A549 (cell line): Measurements from ENCODE around the gene CSPG4. TPM values are rescaled to one million over a fixed set of nuclear protein-coding genes. Genes with fewer than 3 reads are reported as not detected.
"Not testable (repeated sequence)": the region's sequence is repeated elsewhere in the genome, so short reads cannot be mapped to it uniquely, and the experiment has no call there.

Source experiments
- ATAC-seq, 2 experiments: fragments of 200-7000 bp in 1 of 2; fragments of >200 bp in 1 of 2; cut with Nextera tagmentation in 1 of 2; cut with Tn5 transposase in 1 of 2; 3 replicates each; pipeline versions ENCODE4 v1.8.0 to v1.9.1; 2018 to 2020; ENCODE audit warnings: mild to moderate bottlenecking in 1 of 2, moderate library complexity in 1 of 2
- CTCF ChIA-PET: fragments of 300-600 bp; sonication (Branson Sonifier 250); formaldehyde crosslinking; extraction: SDS; loops from one replicate; lab custom pipeline; 2021; ENCODE audit warnings: antibody characterized with exemption, inconsistent platforms; lab: Yijun Ruan, JAX
- POLR2A ChIA-PET: fragments of 350-600 bp; formaldehyde crosslinking; extraction: SDS; loops from one replicate; lab custom pipeline; 2021; ENCODE audit warnings: antibody characterized with exemption, inconsistent platforms; lab: Yijun Ruan, JAX
- DNase-seq, 2 experiments: peaks; one replicate each; pipeline versions ENCODE4 v3.0.0 to v3.0.0-alpha.2; 2011 to 2016; ENCODE audit warnings: low read depth in 1 of 2, low spot score in 1 of 2
- FAIRE-seq: peaks from 2 replicates; lab custom pipeline; 2011; peaks lifted over from hg19 to GRCh38; lab: Jason Lieb, UNC
- H3K27ac ChIP-seq, 2 experiments: fragments of >200 bp; sonication (Bioruptor Twin); formaldehyde crosslinking; 3 replicates each; pipeline ENCODE4 v1.5.1; 2016 to 2017
- H3K4me1 ChIP-seq: fragments of >200 bp; sonication (Bioruptor Twin); formaldehyde crosslinking; 3 replicates; pipeline ENCODE4 v1.6.1; 2016
- H3K4me2 ChIP-seq: fragments of >200 bp; sonication (Bioruptor Twin); formaldehyde crosslinking; 3 replicates; pipeline ENCODE4 v1.6.1; 2016
- H3K4me3 ChIP-seq: fragments of >200 bp; sonication (Bioruptor Twin); formaldehyde crosslinking; 3 replicates; pipeline ENCODE4 v1.5.1; 2016
- H3K9me3 ChIP-seq: fragments of >200 bp; sonication (Bioruptor Twin); formaldehyde crosslinking; 3 replicates; pipeline ENCODE4 v1.6.1; 2016
- CHD4 ChIP-seq: fragments of 200-600 bp; sonication (generic); IDR thresholded peaks from 2 replicates; pipeline ENCODE4 v1.6.1; 2016; ENCODE audit warnings: antibody characterized with exemption, mild to moderate bottlenecking, borderline replicate concordance
- EHF ChIP-seq: fragments of 250-450 bp; sonication (Bioruptor Pico); IDR thresholded peaks from 2 replicates; pipeline ENCODE4 v1.5.0; 2020; ENCODE audit warnings: mild to moderate bottlenecking
- ELK1 ChIP-seq: fragments of 150-350 bp; IDR thresholded peaks from 2 replicates; pipeline ENCODE4 v1.6.1; 2014; ENCODE audit warnings: low read depth, mild to moderate bottlenecking, low read length
- ESRRA ChIP-seq: fragments of 150-350 bp; IDR thresholded peaks from 2 replicates; pipeline ENCODE4 v1.6.1; 2014; ENCODE audit warnings: mild to moderate bottlenecking, low read length, borderline replicate concordance
- FOSL2 ChIP-seq, 2 experiments: fragments of 450-650 bp in 1 of 2; fragments of >200 bp in 1 of 2; sonication (Bioruptor Twin) in 1 of 2; formaldehyde crosslinking; IDR thresholded peaks; 2 replicates each; pipeline versions ENCODE4 v1.5.0 to v1.6.1; 2016 to 2020; ENCODE audit warnings: mild to moderate bottlenecking in 1 of 2, moderate library complexity in 1 of 2
- FOXS1 ChIP-seq: fragments of 250-450 bp; sonication (Bioruptor Pico); IDR thresholded peaks from 2 replicates; pipeline ENCODE4 v1.5.0; 2020; ENCODE audit warnings: mild to moderate bottlenecking, moderate library complexity
- HES2 ChIP-seq: fragments of >200 bp; sonication (Bioruptor Twin); formaldehyde crosslinking; IDR thresholded peaks from 2 replicates; pipeline ENCODE4 v1.6.1; 2016
- HOXB5 ChIP-seq: fragments of 250-450 bp; sonication (Bioruptor Pico); IDR thresholded peaks from 2 replicates; pipeline ENCODE4 v1.5.0; 2020; ENCODE audit warnings: mild to moderate bottlenecking, moderate library complexity
- JUNB ChIP-seq: fragments of >200 bp; sonication (Bioruptor Twin); formaldehyde crosslinking; IDR thresholded peaks from 2 replicates; pipeline ENCODE4 v1.6.1; 2016
- POLR2AphosphoS2 ChIP-seq: conservative IDR thresholded peaks from 2 replicates; pipeline ENCODE4 v1.6.1; 2012; ENCODE audit warnings: low read length, improper control_type of control experiment, inconsistent platforms
- RCOR1 ChIP-seq: fragments of 150-350 bp; IDR thresholded peaks from 2 replicates; pipeline ENCODE4 v1.6.1; 2014; ENCODE audit warnings: antibody characterized with exemption, low read length, low read depth
- RFX5 ChIP-seq: fragments of 450-650 bp; IDR thresholded peaks from 2 replicates; pipeline ENCODE4 v1.7.1; 2014; ENCODE audit warnings: antibody characterized with exemption, mild to moderate bottlenecking, moderate library complexity
- WGBS: methylation state at CpG from one replicate; pipeline ENCODE4 v1.1.6; 2017; ENCODE audit errors: missing lambda C conversion rate; 5-methylcytosine and 5-hydroxymethylcytosine counted together
- polyA minus RNA-seq: library from RNA; depleted of rRNA, polyadenylated mRNA; stranded (reverse); fragments of >200 nt; gene quantifications from 2 replicates; pipeline ENCODE4 v1.2.3, GENCODE V29; 2011; rRNA and poly(A)+ RNA removed
- polyA plus RNA-seq, 4 experiments: library from polyadenylated mRNA; depleted of rRNA in 3 of 4; stranded (reverse); fragments of >200 nt; fragmentation: RNase III in 1 of 4; extraction: RNeasy Plus Mini Kit Qiagen cat#74134 plus additional on column Dnase treatment in 1 of 4; gene quantifications; 2 replicates in 3 of 4; 3 replicates in 1 of 4; pipeline ENCODE4 v1.2.3, GENCODE V29; 2011 to 2017
- TF ChIP-seq, protein P1 (sequence below): fragments of 200-600 bp; sonication (generic); IDR thresholded peaks from 2 replicates; pipeline ENCODE4 v1.6.1; 2016; ENCODE audit warnings: antibody characterized with exemption, mild to moderate bottlenecking, moderate library complexity

Gene CSPG4, protein sequence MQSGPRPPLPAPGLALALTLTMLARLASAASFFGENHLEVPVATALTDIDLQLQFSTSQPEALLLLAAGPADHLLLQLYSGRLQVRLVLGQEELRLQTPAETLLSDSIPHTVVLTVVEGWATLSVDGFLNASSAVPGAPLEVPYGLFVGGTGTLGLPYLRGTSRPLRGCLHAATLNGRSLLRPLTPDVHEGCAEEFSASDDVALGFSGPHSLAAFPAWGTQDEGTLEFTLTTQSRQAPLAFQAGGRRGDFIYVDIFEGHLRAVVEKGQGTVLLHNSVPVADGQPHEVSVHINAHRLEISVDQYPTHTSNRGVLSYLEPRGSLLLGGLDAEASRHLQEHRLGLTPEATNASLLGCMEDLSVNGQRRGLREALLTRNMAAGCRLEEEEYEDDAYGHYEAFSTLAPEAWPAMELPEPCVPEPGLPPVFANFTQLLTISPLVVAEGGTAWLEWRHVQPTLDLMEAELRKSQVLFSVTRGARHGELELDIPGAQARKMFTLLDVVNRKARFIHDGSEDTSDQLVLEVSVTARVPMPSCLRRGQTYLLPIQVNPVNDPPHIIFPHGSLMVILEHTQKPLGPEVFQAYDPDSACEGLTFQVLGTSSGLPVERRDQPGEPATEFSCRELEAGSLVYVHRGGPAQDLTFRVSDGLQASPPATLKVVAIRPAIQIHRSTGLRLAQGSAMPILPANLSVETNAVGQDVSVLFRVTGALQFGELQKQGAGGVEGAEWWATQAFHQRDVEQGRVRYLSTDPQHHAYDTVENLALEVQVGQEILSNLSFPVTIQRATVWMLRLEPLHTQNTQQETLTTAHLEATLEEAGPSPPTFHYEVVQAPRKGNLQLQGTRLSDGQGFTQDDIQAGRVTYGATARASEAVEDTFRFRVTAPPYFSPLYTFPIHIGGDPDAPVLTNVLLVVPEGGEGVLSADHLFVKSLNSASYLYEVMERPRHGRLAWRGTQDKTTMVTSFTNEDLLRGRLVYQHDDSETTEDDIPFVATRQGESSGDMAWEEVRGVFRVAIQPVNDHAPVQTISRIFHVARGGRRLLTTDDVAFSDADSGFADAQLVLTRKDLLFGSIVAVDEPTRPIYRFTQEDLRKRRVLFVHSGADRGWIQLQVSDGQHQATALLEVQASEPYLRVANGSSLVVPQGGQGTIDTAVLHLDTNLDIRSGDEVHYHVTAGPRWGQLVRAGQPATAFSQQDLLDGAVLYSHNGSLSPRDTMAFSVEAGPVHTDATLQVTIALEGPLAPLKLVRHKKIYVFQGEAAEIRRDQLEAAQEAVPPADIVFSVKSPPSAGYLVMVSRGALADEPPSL (N-terminal part only)
- polyA plus RNA-seq (2011; rRNA removed) (0.01 TPM in 2 replicates), polyA plus RNA-seq (2017; fragmentation: RNase III; extraction: RNeasy Plus Mini Kit Qiagen cat#74134 plus additional on column Dnase treatment) (0.01 to 0.06 TPM (median 0.04 TPM) in 3 replicates), polyA minus RNA-seq (not detected in 2 replicates)
- 0.01 and 0.03 TPM in 2 replicates for polyA plus RNA-seq (2012; cell fraction: cytosol; rRNA removed)
- 0.05 and 0.12 TPM in 2 replicates for polyA plus RNA-seq (2012; cell fraction: nucleus; rRNA removed)

- no peak within 1 kb of the TSS for H3K4me2 ChIP-seq
- TF ChIP-seq, protein P1, sequence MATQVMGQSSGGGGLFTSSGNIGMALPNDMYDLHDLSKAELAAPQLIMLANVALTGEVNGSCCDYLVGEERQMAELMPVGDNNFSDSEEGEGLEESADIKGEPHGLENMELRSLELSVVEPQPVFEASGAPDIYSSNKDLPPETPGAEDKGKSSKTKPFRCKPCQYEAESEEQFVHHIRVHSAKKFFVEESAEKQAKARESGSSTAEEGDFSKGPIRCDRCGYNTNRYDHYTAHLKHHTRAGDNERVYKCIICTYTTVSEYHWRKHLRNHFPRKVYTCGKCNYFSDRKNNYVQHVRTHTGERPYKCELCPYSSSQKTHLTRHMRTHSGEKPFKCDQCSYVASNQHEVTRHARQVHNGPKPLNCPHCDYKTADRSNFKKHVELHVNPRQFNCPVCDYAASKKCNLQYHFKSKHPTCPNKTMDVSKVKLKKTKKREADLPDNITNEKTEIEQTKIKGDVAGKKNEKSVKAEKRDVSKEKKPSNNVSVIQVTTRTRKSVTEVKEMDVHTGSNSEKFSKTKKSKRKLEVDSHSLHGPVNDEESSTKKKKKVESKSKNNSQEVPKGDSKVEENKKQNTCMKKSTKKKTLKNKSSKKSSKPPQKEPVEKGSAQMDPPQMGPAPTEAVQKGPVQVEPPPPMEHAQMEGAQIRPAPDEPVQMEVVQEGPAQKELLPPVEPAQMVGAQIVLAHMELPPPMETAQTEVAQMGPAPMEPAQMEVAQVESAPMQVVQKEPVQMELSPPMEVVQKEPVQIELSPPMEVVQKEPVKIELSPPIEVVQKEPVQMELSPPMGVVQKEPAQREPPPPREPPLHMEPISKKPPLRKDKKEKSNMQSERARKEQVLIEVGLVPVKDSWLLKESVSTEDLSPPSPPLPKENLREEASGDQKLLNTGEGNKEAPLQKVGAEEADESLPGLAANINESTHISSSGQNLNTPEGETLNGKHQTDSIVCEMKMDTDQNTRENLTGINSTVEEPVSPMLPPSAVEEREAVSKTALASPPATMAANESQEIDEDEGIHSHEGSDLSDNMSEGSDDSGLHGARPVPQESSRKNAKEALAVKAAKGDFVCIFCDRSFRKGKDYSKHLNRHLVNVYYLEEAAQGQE = no peak
- TF ChIP-seq HOXB5 (CRISPR knock-in tag) (no peak), FOSL2 (IDR thresholded peaks at IDR 0.05) (no peak), FOSL2 (CRISPR knock-in tag; IDR thresholded peaks at IDR 0.05) (no peak), POLR2AphosphoS2 (no peak), FOXS1 (CRISPR knock-in tag) (no peak)
- TF ChIP-seq, all 56 proteins: peak for 0
- 47% methylated on average over 30 of the region's 36 CpGs for WGBS
- Histone ChIP-seq H3K4me1 (no peaks in the 10 kb centered on the region), H3K9me3 (no peaks in the 10 kb centered on the region), H3K4me3 (no peak within 1 kb of the TSS), H3K27ac (peak within 1 kb of the TSS in 1 of 2 experiments; percentile 3; a peak in 1 of 6 replicates)
- DNase-seq (no peak), ATAC-seq (peak in 1 of 2 experiments; percentile 13; a peak in 1 of 6 replicates), FAIRE-seq (no peak)
- CTCF ChIA-PET = interaction anchor here (1.2 to 2.4 kb wide), 4 partner anchors 9 to 27 kb away, joined by 3 to 8 read pairs (median 6); no protein-coding TSS in a partner anchor
- POLR2A ChIA-PET = no interaction called here
Observed at GRCh38 chr15:75712668-75713337, at the start of gene CSPG4. Gene CSPG4 (minus strand): TSS chr15:75712848. CDS start chr15:75712755, 93 bp downstream.

- H3K27ac ChIP-seq, H3K4me2 ChIP-seq, POLR2A ChIA-PET, H3K4me1 ChIP-seq, H3K9me3 ChIP-seq, H3K4me3 ChIP-seq, FAIRE-seq, DNase-seq, ATAC-seq: not testable (repeated sequence)
- 63% methylated on average over 1 of the region's 4 CpGs for WGBS
- CTCF ChIA-PET = interaction anchor here (0.6 kb wide), 1 partner anchor 40 kb away, joined by 3 read pairs; no protein-coding TSS in a partner anchor
Observed at GRCh38 chr15:75762357-75762718, 49.7 kb upstream of the CSPG4 start.

- no peak for FAIRE-seq
- CTCF ChIA-PET = interaction anchor here (0.6 to 3.4 kb wide), 3 partner anchors 29 to 126 kb away, joined by 3 to 15 read pairs (median 3); no protein-coding TSS in a partner anchor
Observed at GRCh38 chr15:75761446-75762356, 49.1 kb upstream of the CSPG4 start.

More at GRCh38 chr15:75761446-75762356, 49.1 kb upstream of the CSPG4 start:
- Histone ChIP-seq H3K4me1 (peaks cover 7% of the 10 kb centered on the region; the same call in 2 of the 3 replicates), H3K9me3 (no peaks in the 10 kb centered on the region), H3K4me3 (no peak overlapping the region), H3K4me2 (no peak overlapping the region), H3K27ac (no peak overlapping the region)
- DNase-seq (no peak), ATAC-seq (no peak)
- WGBS = 83% methylated on average over 10 of the region's 10 CpGs
- TF ChIP-seq RFX5 (no peak), RCOR1 (no peak), ELK1 (no peak), EHF (CRISPR knock-in tag) (no peak), ESRRA (no peak), CHD4 (no peak), HES2 (no peak), JUNB (no peak)
- TF ChIP-seq, protein P1 = no peak
- POLR2A ChIA-PET = no interaction called here
